MM.1S (cell line): ENCODE results near the gene RNF150.

ENCODE experiments used
- CTCF ChIP-seq: fragments of 300-600 bp; sonication (generic); IDR thresholded peaks from 2 replicates; pipeline ENCODE4 v1.5.1; 2016; ENCODE audit warnings: antibody characterized with exemption, low read length, mixed read lengths
- EZH2 ChIP-seq: fragments of 300-600 bp; sonication (generic); optimal IDR thresholded peaks from 2 replicates; pipeline ENCODE3; 2017; ENCODE audit warnings: low read depth, mild to moderate bottlenecking, antibody characterized with exemption, low read length, mixed read lengths
- EZH2phosphoT487 ChIP-seq: fragments of 300-600 bp; sonication (generic); IDR thresholded peaks from 2 replicates; pipeline ENCODE4 v1.6.1; 2018; ENCODE audit warnings: antibody characterized with exemption, low read length

- no peak for TF ChIP-seq CTCF
- no peak for TF ChIP-seq EZH2
- no peak for TF ChIP-seq EZH2phosphoT487
Measured at GRCh38 chr4:141056473-141056872, 76.8 kb downstream of the RNF150 start.
